Liver (tissue), 3 donors: ENCODE data around the gene PRELID1.

Source experiments
- ATF3 ChIP-seq: IDR thresholded peaks from 2 replicates; pipeline ENCODE4 v1.6.1; 2016; ENCODE audit warnings: antibody characterized with exemption
- CTCF ChIP-seq: fragments of 150-350 bp; IDR thresholded peaks from 2 replicates; pipeline ENCODE4 v1.5.1; 2017; ENCODE audit warnings: improper control_type of control experiment, low read depth, low read length; ENCODE audit not compliant: missing input control
- EGR1 ChIP-seq, 2 donors: IDR thresholded peaks; 2 replicates each; pipeline ENCODE4 v1.6.1; 2016 to 2018; ENCODE audit warnings: antibody characterized with exemption in 2 of 2, low read depth in 2 of 2
- GABPA ChIP-seq, 2 donors: IDR thresholded peaks in 1 of 2; conservative IDR thresholded peaks in 1 of 2; 2 replicates each; pipeline ENCODE4 v1.6.1; 2016; ENCODE audit warnings: antibody characterized with exemption in 2 of 2, mild to moderate bottlenecking in 1 of 2, moderate library complexity in 1 of 2
- MAX ChIP-seq: IDR thresholded peaks from 2 replicates; pipeline ENCODE4 v1.6.1; 2016; ENCODE audit warnings: antibody characterized with exemption
- RAD21 ChIP-seq, 2 donors: IDR thresholded peaks; 2 replicates each; pipeline ENCODE4 v1.6.1; 2016; ENCODE audit warnings: antibody characterized with exemption in 2 of 2, mild to moderate bottlenecking in 2 of 2
- REST ChIP-seq: IDR thresholded peaks from 2 replicates; pipeline ENCODE4 v1.6.1; 2016; ENCODE audit warnings: antibody characterized with exemption, mild to moderate bottlenecking
- RXRA ChIP-seq, 2 donors: IDR thresholded peaks; 2 replicates each; pipeline ENCODE4 v1.6.1; 2017 to 2018; ENCODE audit warnings: antibody characterized with exemption in 2 of 2, mild to moderate bottlenecking in 1 of 2
- SP1 ChIP-seq: IDR thresholded peaks from 2 replicates; pipeline ENCODE4 v1.6.1; 2018; ENCODE audit warnings: antibody characterized with exemption, mild to moderate bottlenecking
- TAF1 ChIP-seq: conservative IDR thresholded peaks from 2 replicates; pipeline ENCODE4 v1.6.1; 2016; ENCODE audit warnings: antibody characterized with exemption, mild to moderate bottlenecking
- ZBTB33 ChIP-seq: IDR thresholded peaks from 2 replicates; pipeline ENCODE4 v1.6.1; 2016; ENCODE audit warnings: antibody characterized with exemption
- donor health status: healthy.
- donor health status: healthy.

GRCh38 chr5:177303121-177303924 is at the start of gene PRELID1, which contains the start of gene RAB24:
- TF ChIP-seq CTCF (no peak), SP1 (no peak), ATF3 (no peak), MAX (no peak), REST (no peak), RAD21 (IDR thresholded peaks at IDR 0.05) (no peak), EGR1 (IDR thresholded peaks at IDR 0.05; ENCODE audit: low read depth in 2 of 2) (no peak), TAF1 (no peak), ZBTB33 (no peak), GABPA (IDR thresholded peaks at IDR 0.05 in 1 of 2, conservative IDR thresholded peaks at IDR 0.05 in 1 of 2) (peak; percentile 52 to 89), RXRA (IDR thresholded peaks at IDR 0.05) (no peak)
